Stimulated activated CD4-positive, alpha-beta T cell treated with anti-CD3 and anti-CD28 coated beads, Interleukin-12 subunit alpha, Interleukin-12 subunit beta, amount 100 ng/mL, for 4 hours (primary cell): ENCODE measurements around the gene ARL13B.
"Not testable (repeated sequence)": the region's sequence is repeated elsewhere in the genome, so short reads cannot be mapped to it uniquely, and the experiment has no call there.

Experiments used
- DNase-seq: peaks from one replicate; pipeline ENCODE4 v3.0.0-alpha.2; 2020

The ARL13B gene

GRCh38 chr3:93979850-93980676, at the start of gene ARL13B:
TSS of gene ARL13B (plus strand) at chr3:93980155. CDS start at chr3:93980424, 269 bp downstream.
- peak; percentile 87 for DNase-seq

GRCh38 chr3:93931597-93932229, 48.2 kb upstream of the ARL13B start:
- DNase-seq, result no peak

GRCh38 chr3:93934366-93935046, 45.4 kb upstream of the ARL13B start:
- DNase-seq, result no peak

GRCh38 chr3:93936549-93936948, 43.4 kb upstream of the ARL13B start:
- no peak for DNase-seq

GRCh38 chr3:93937485-93937884, 42.5 kb upstream of the ARL13B start:
- DNase-seq, result not testable (repeated sequence)

GRCh38 chr3:93949958-93950357, 30.0 kb upstream of the ARL13B start:
- not testable (repeated sequence) for DNase-seq

- no peak for DNase-seq
These were observed 18.9 kb upstream of the ARL13B start for GRCh38 chr3:93961026-93961425.

- DNase-seq, result no peak
These were observed 18.5 kb upstream of the ARL13B start for GRCh38 chr3:93961489-93961888.

- no peak for DNase-seq
These were observed 17.2 kb upstream of the ARL13B start for GRCh38 chr3:93962798-93963197.

- not testable (repeated sequence) for DNase-seq
These were observed 14.8 kb upstream of the ARL13B start for GRCh38 chr3:93965106-93965505.

- DNase-seq, result no peak
These were observed 10.5 kb upstream of the ARL13B start for GRCh38 chr3:93969443-93969842.

GRCh38 chr3:93969997-93970396, 10.0 kb upstream of the ARL13B start:
- DNase-seq, result no peak

GRCh38 chr3:93973131-93974126, 6.5 kb upstream of the ARL13B start, which contains the start of gene PROS1:
TSS of gene PROS1 (minus strand) at chr3:93973896. CDS start at chr3:93973749, 147 bp downstream.
- peak; percentile 35 for DNase-seq

- no peak for DNase-seq
These were observed 1.7 kb downstream of the ARL13B start for GRCh38 chr3:93981649-93982048.

GRCh38 chr3:93983408-93983807, 3.5 kb downstream of the ARL13B start:
- no peak for DNase-seq

- DNase-seq, result no peak
These were observed 4.7 kb downstream of the ARL13B start for GRCh38 chr3:93984618-93985017.

- DNase-seq, result no peak
These were observed 8.3 kb downstream of the ARL13B start for GRCh38 chr3:93988283-93988682.

- no peak for DNase-seq
These were observed 8.8 kb downstream of the ARL13B start for GRCh38 chr3:93988764-93989163.

- no peak for DNase-seq
These were observed 9.3 kb downstream of the ARL13B start for GRCh38 chr3:93989241-93989640.

GRCh38 chr3:93991631-93992030, 11.7 kb downstream of the ARL13B start:
- no peak for DNase-seq

GRCh38 chr3:93992207-93992606, 12.3 kb downstream of the ARL13B start:
- DNase-seq, result no peak

- no peak for DNase-seq
These were observed 14.1 kb downstream of the ARL13B start for GRCh38 chr3:93994056-93994455.
